ENCODE results near the gene HOXB9.

HOXB9 gene
- 0 to 0.08 (median 0) reads per million in 4 donors for total RNA-seq

DNA sequence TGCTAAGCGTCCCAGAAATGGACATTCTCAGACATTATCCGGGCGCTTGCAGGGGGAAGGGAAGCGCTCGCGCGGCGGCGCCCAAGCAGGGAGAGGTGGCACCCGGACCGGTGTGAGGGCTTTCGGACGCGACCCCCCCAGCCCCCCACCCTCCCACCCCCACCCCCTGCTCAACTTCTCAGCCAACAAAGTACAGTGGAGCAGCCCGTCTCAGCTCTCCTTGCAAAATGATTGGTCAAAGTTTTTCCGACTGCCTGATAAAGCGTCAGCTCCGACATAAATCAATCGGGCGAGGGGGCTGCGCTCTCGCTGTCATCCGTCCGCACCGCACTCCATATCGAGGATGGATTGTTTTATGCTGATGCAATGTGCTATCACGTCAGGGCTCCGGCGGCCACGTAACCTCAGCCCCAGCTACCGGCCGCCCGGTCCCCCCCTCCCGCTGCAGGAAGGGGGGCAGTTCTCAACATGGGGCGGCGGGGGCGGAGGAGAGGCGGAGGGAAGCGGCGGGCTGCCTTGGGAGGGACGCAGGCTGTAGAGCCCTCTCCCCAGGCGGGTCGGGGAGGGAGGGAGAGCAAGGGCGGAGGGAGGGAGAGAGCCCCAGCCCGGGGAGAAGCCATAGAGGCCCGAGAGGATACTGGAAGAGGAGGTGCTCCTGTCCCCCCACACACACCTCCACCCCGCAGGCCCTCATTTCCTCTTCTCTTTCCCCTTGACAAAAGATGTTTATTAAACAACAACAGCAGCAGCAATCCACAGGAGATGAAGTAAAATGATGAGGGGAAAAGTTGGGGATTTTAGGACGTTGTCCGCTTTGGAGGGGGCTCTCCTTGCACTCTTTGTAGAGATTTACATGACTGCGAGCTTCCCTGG lies at the start of gene HOXB9:
TSS of gene HOXB9 (minus strand) at position 114 of the 873 bp plus-strand sequence. CDS start at position 25, 89 bp downstream.
- peak in 2 of 5 donors; percentile 31 to 38 for DNase-seq

GRCh38 chr17:48672340-48672739 lies 46.2 kb upstream of the HOXB9 start:
- DNase-seq: no peak

DNA sequence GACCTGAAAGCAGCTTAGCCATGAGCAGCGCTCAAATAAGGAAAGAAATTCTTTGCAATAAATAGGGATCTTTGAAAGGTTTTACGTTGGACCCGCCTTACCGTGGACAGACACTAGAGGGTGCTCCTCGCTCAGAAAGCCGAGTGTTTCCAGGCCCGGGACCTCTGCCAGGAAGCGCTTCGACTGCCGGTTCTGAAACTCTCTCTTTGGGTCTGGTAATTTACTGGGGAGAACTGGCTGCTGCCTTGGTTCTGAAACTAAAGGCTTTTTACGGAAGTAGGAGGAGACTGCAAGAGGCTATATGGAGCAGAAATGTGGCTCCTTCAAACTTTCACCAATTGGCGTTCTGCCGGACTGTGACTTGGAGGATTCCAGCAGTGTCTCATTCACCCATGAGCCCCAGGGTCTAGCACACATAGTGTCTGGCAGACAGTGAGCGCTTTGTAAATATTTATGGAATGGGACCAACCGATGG lies 45.6 kb upstream of the HOXB9 start:
- DNase-seq: peak; percentile 34 to 70 (median 49)

DNA sequence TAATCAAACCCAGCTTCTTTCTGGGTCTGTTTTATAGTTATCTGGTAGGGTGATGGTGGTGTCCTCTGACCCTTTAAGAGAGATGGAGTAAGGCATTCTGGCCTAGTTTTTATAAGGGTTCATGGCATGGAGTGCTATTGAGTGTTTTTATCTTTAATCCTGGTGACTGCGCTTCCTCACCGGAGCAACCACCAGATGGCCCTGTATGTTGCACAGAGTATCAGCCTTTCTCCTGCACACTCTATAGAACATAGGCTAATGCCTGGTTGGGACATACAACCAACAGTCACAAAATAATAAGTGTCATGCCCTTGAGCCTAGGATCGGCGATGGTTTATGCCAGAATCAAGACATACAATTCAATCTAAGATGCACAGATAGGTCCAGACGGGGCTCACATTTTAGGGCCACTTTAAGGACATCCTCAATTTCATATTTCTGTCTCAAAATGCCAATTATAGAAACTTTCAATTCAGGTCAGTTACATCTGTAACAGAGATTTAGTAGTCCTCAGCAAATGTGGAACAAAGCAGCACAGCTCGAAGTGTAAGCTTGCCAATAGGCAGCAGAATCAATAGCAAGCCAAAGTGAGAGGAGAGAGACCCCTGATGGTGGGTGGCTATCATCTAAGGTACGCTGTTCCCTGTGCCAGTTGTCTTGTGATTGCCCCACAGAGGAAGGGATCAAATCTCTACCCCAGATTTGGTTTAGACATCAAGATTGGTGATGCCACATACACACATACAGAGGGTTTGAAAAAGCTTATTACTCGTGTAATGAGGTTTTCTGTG lies 37.2 kb upstream of the HOXB9 start:
- DNase-seq: no peak

- DNase-seq: no peak
Observed at GRCh38 chr17:48655913-48656312, 29.8 kb upstream of the HOXB9 start.

GRCh38 chr17:48649741-48650140 lies 23.6 kb upstream of the HOXB9 start:
- DNase-seq: no peak

DNA sequence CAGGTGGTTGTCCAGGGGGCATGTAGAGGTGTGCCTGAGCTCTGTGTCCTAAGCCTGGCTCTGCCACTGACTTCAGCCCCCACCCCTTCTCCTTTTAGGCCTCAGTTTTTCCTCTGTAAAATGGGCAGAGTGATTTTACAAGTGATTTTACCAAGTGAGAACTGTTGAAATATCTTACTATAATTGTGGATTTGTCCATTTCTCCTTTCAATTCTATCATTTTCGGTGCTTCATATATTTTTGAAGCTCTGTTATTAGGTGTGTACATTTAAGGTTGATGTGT lies 21.7 kb upstream of the HOXB9 start:
- no peak for DNase-seq

- DNase-seq: no peak
Observed at GRCh38 chr17:48647103-48647962, 21.2 kb upstream of the HOXB9 start.

GRCh38 chr17:48646183-48647102 lies 20.3 kb upstream of the HOXB9 start:
- DNase-seq: no peak

DNA sequence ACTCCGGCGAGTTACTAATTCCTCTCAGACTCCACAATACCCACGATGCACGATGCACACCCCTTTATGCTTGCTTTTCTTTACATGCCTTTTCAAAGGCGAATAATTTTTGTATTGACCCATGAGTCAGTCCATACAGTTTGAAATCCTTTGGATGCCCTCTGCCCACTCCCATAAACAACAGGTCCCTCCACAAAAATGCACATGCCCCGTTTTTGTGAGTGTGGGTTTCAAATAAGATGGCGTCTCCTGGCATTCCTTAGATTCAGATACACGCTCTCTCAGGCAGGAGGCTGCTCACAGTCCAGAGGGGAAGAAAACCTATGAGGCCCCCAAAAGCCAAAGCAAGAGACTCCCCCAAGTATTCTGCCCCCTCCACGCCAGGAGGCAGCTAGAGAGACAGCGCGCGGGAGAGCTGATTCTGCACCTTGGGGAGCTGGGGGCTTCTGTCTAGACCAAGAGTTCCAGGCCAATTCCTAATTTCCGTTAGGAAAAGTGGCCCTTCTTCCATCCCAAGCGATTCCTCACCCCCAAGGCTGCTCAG lies 19.6 kb upstream of the HOXB9 start:
- DNase-seq: no peak

DNA sequence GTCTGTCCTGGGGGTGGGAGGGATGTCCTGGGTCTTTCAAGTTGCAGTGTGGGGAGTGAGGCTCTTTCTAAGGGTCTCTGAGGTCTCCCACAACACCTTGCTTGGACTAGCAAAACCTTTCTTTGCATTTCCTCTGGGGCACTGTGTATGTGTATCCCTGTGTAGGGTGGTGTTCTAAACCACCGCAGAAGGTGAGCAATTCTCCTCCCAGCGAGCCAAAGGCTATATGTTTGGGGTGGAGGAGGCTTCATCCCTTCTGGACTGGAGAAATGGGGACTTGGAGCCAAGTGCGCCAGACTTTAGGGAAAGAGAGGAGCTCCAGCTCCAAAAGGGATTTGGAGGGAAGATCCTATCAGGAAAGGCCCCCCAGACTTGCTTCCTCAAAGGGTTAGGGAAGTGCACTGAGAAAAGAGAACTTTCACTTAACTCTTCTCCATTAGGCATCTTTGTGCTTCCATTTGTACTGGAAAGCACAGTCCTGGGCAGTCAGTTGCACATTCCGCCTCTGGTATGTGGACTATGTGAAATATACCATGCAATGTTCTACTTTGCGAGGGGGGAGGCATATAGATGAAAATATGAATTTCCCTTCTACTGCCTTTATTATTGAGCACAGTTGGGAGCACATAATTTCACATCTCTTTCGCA lies 18.9 kb upstream of the HOXB9 start:
- no peak for DNase-seq

- DNase-seq: no peak
Observed at GRCh38 chr17:48644159-48644558, 18.0 kb upstream of the HOXB9 start.

DNA sequence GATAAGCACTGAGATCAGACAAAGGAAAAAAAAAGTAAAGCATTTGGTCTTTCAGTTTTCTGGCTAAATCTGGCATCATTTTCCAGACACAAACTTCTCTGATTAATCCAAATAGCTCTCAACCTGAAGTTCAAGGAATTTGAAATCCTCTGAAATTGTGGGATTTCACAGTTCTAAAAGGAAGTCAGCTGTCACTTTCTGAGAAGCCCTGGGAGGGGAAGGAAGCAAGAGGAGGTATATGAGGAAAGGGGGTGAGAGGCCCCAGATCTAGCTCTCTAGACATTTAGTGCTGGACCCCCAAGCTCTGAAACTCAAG lies 17.5 kb upstream of the HOXB9 start:
- no peak for DNase-seq

DNA sequence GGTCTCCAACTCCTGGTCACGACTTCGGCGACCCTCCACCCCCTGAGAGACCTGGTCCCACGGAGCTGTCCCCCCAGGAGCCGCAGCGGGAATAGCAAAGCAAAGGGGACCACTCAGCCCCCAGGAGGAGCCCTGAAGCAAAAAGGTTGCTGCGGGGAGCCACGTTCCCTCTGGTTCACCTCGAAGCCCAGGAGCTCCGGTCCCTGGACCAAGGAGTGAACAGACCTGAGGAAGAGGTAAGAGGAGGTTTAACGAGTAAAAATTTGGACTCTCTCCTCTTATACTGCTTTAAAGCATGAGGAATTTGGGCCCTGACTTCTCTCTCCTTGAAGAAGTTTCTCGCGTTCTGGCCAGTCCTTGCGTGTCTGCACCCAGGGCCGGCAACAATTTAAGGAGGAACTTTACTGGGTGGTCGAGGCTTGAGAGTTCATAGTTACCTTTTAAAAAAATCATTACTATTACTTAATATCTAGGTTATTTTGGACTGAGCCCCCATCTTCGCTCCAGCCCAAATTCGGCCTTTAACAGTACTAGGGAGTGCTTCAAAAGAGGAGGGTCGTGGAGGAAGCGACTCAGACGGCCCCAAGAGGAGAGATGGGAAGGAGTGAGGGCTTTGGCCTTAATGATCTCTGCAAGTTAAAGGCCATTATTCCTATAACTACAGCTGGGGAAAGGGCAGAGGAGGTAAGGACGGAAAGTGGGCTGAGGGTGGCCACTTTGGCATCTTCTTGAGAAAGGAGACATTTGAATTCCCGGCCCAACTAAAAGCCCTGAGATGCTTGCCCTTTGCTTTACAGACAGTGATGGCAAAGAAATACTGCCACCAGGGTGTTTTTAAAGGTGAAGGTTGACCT lies 16.9 kb upstream of the HOXB9 start:
- no peak for DNase-seq

DNA sequence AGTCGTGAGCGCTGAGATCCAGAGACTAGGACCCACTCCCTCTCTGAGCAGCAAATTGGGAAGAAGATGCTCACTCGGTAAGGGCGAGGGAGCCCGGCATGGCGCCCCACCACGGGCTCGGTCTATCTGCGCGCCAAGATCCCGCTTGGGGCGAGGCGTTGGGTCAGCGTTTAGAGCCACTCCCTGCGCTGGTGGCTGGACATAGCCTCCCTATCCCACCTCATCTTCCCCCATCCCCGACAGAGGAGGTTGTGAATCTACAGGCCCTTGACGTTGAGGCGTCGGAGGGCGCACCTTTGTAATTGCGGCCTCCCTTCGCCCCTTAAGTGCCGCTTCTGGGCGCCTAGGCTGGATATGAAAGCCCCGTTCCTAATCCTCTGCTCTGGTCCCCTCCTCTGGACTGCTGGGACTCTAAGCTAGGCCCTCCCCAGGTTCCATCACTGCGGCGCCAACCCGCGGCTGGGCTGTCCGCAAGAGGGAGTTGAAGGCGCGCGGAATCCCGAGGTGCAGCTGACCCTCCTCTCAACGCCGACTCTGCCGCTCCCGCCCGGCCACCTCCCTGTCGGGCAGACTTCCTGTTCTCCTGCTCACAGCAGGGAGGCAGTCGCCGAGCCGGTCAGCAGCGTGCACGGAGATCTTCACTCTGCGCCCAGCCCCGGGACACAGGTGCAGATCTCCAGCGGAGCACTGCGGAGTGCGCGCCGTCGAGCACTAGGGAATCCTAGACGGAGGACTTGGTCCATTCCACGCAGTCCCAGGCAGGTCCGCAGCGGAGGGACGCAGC lies 16.1 kb upstream of the HOXB9 start:
- no peak for DNase-seq

GRCh38 chr17:48641541-48642058 lies 15.4 kb upstream of the HOXB9 start:
- DNase-seq: no peak

DNA sequence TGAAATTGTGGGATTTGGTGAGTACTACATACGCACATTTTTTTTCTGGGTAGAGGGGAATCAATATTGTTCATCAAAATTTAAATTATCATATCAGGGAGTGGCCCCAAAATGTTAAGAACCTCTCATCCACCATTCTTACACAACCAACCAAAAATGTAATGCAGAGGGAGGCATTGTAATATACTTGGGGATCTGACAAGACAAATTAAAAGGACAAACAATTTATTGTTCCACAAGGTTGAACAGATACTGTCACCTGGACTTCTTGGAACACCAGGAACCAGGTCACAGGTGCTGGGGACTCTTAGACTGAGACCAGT lies 14.7 kb upstream of the HOXB9 start:
- no peak for DNase-seq

DNA sequence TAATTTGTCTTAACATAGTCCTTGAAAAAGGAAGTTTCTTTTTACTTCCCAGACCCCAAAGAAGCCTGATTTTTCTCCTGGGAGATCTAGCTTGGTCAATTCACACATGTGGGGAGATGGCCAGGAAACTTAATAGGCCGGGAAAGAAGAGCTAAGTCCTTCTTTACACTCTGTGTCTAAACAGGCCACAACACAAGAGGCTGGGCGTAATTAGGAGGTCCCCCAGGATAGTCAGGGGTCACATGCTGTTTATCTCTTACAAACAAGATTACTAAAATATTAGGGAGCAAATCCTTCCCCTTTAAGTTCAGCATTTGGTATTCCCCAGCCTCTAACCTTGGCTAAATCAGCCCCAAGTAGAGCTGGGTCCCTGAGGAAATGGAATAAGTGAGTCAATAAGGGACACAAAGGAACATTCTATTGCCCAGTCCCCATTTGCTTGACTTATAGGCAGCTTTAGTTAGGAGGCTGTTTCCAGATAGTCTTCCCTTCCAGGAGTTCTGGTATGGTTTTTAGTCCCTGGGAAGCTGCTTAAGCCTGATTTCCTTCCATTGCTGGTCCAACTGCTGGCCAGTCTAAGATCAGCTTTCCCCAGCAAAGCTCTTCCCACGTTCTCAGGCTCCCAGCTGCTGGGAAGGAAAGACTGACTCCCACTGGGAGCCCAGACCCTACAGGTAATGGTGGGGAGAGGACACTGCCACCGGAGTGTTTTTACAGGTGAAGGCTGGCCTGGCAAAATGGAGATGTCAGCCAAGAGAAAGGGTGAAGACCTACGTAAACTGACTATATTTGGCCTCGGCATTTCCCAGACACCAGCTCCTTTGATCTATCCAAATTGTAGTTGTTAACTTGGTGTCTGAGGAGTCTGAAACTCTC lies 14.1 kb upstream of the HOXB9 start:
- DNase-seq: no peak
